SH-SY5Y (cell line): ENCODE data around the gene TMEM192.

Source experiments
- GATA2 ChIP-seq: IDR thresholded peaks from 2 replicates; pipeline ENCODE4 v1.6.1; 2011; ENCODE audit warnings: mild to moderate bottlenecking, low read depth, low read length
- GATA3 ChIP-seq: IDR thresholded peaks from 2 replicates; pipeline ENCODE4 v1.6.1; 2011; ENCODE audit warnings: low read depth, mild to moderate bottlenecking, low read length, moderate library complexity

DNA sequence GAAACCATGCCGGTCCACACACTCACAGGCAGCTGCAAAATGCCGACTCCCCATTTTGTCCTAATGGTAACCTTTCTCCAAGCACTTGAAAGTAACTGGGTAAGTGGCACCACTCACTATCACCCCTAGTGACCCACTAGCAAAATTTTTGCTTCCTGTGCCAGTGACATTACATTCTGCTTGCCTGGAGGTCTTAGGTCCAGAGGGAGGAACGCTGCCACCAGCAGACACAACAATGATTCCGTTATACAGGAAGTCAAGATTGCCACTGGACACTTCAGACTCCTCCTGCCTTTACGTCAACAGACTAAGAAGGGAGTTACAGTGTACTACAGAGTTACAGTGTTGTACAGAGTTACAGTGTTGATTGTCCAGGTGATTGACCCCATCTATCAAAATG, 11.8 kb upstream of the TMEM192 start:
- TF ChIP-seq GATA2 (no peak), GATA3 (no peak)
